Measurements from ENCODE around the gene INA. TPM values are rescaled to one million over a fixed set of nuclear protein-coding genes. Genes with fewer than 3 reads are reported as not detected.
"Not testable (repeated sequence)": the region's sequence is repeated elsewhere in the genome, so short reads cannot be mapped to it uniquely, and the experiment has no call there.

Gene INA
- total RNA-seq, 2 experiments from 2014 or later: 0.09 TPM; not detected in 1

- no peak for DNase-seq
These were observed 22.2 kb upstream of the INA start for GRCh38 chr10:103254538-103255325.

GRCh38 chr10:103256613-103257012 is 20.3 kb upstream of the INA start:
- Mint-ChIP-seq H3K36me3 (no peaks in the 10 kb centered on the region), H3K4me3 (no peak overlapping the region), H3K4me1 (no peaks in the 10 kb centered on the region), H3K27ac (no peak overlapping the region), H3K9me3 (peaks cover 7% of the 10 kb centered on the region), H3K27me3 (peaks cover 4% of the 10 kb centered on the region)
- DNase-seq (no peak), ATAC-seq (ENCODE audit: low read depth) (no peak)
- POLR2A ChIA-PET: no interaction called here

More at GRCh38 chr10:103254538-103255325, 22.2 kb upstream of the INA start:
- H3K36me3 Mint-ChIP-seq: peaks cover 3% of the 10 kb centered on the region
- no peak for ATAC-seq (ENCODE audit: low read depth)
- H3K9me3 Mint-ChIP-seq: peaks cover 11% of the 10 kb centered on the region
- no peak overlapping the region for H3K27ac Mint-ChIP-seq
- peaks cover 2% of the 10 kb centered on the region for H3K4me1 Mint-ChIP-seq
- peaks cover 4% of the 10 kb centered on the region for H3K27me3 Mint-ChIP-seq
- POLR2A ChIA-PET: no interaction called here
- H3K4me3 Mint-ChIP-seq: no peak overlapping the region

- Mint-ChIP-seq H3K4me3 (no peak overlapping the region), H3K9me3 (peaks cover 7% of the 10 kb centered on the region), H3K4me1 (no peaks in the 10 kb centered on the region), H3K36me3 (no peaks in the 10 kb centered on the region), H3K27ac (no peak overlapping the region), H3K27me3 (peaks cover 4% of the 10 kb centered on the region)
- DNase-seq: no peak
- no peak for ATAC-seq (ENCODE audit: low read depth)
- POLR2A ChIA-PET: no interaction called here
These were observed 19.1 kb upstream of the INA start for GRCh38 chr10:103257812-103258211.

GRCh38 chr10:103258928-103259327 is 18.0 kb upstream of the INA start:
- H3K4me3 Mint-ChIP-seq; H3K27ac Mint-ChIP-seq; ATAC-seq (ENCODE audit: low read depth); DNase-seq; H3K27me3 Mint-ChIP-seq; H3K36me3 Mint-ChIP-seq; H3K4me1 Mint-ChIP-seq; POLR2A ChIA-PET; H3K9me3 Mint-ChIP-seq: not testable (repeated sequence)

- ATAC-seq (ENCODE audit: low read depth): no peak
- Mint-ChIP-seq H3K27me3 (peaks cover 5% of the 10 kb centered on the region), H3K27ac (no peak overlapping the region), H3K36me3 (no peaks in the 10 kb centered on the region), H3K4me3 (no peak overlapping the region), H3K9me3 (peaks cover 7% of the 10 kb centered on the region), H3K4me1 (no peaks in the 10 kb centered on the region)
- POLR2A ChIA-PET: no interaction called here
- no peak for DNase-seq
These were observed 16.9 kb upstream of the INA start for GRCh38 chr10:103259989-103260388.

GRCh38 chr10:103262229-103262628 is 14.7 kb upstream of the INA start:
- DNase-seq (no peak), ATAC-seq (ENCODE audit: low read depth) (no peak)
- H3K27me3 Mint-ChIP-seq: peaks cover 19% of the 10 kb centered on the region
- no peak overlapping the region for H3K27ac Mint-ChIP-seq
- peaks cover 7% of the 10 kb centered on the region for H3K9me3 Mint-ChIP-seq
- no peak overlapping the region for H3K4me3 Mint-ChIP-seq
- POLR2A ChIA-PET: no interaction called here
- no peaks in the 10 kb centered on the region for H3K4me1 Mint-ChIP-seq
- no peaks in the 10 kb centered on the region for H3K36me3 Mint-ChIP-seq

- POLR2A ChIA-PET: no interaction called here
These were observed 11.1 kb upstream of the INA start for GRCh38 chr10:103265717-103266329.

GRCh38 chr10:103273041-103273441 is 3.9 kb upstream of the INA start:
- H3K9me3 Mint-ChIP-seq: no peaks in the 10 kb centered on the region
- H3K27me3 Mint-ChIP-seq: peaks cover 33% of the 10 kb centered on the region
- H3K4me1 Mint-ChIP-seq: no peaks in the 10 kb centered on the region
- POLR2A ChIA-PET: interaction anchor here (0.6 kb wide), 1 partner anchor 398 kb away, joined by 3 read pairs; no protein-coding TSS in a partner anchor
- no peaks in the 10 kb centered on the region for H3K36me3 Mint-ChIP-seq
- ATAC-seq (ENCODE audit: low read depth) (no peak), DNase-seq (no peak)
- H3K27ac Mint-ChIP-seq: no peak overlapping the region
- no peak overlapping the region for H3K4me3 Mint-ChIP-seq

More at GRCh38 chr10:103265717-103266329, 11.1 kb upstream of the INA start:
- H3K27me3 Mint-ChIP-seq: peaks cover 26% of the 10 kb centered on the region
- no peak overlapping the region for H3K27ac Mint-ChIP-seq
- H3K36me3 Mint-ChIP-seq: no peaks in the 10 kb centered on the region
- no peaks in the 10 kb centered on the region for H3K4me1 Mint-ChIP-seq
- H3K4me3 Mint-ChIP-seq: no peak overlapping the region
- DNase-seq: peak; percentile 40
- ATAC-seq (ENCODE audit: low read depth): no peak
- no peaks in the 10 kb centered on the region for H3K9me3 Mint-ChIP-seq

- no peak for DNase-seq
- POLR2A ChIA-PET: no interaction called here
- H3K4me3 Mint-ChIP-seq: peak overlapping the region; percentile 73
- no peak overlapping the region for H3K27ac Mint-ChIP-seq
- no peak for ATAC-seq (ENCODE audit: low read depth)
- peaks cover 2% of the 10 kb centered on the region for H3K4me1 Mint-ChIP-seq
- no peaks in the 10 kb centered on the region for H3K36me3 Mint-ChIP-seq
- peaks cover 57% of the 10 kb centered on the region for H3K27me3 Mint-ChIP-seq
- H3K9me3 Mint-ChIP-seq: peaks cover 1% of the 10 kb centered on the region
These were observed 565 bp upstream of the INA start for GRCh38 chr10:103276251-103276895.

GRCh38 chr10:103277713-103278536 is 987 bp downstream of the INA start:
- peaks cover 1% of the 10 kb centered on the region for H3K9me3 Mint-ChIP-seq
- H3K4me1 Mint-ChIP-seq: peaks cover 2% of the 10 kb centered on the region
- peak; percentile 31 for DNase-seq
- no peak overlapping the region for H3K27ac Mint-ChIP-seq
- POLR2A ChIA-PET: no interaction called here
- no peaks in the 10 kb centered on the region for H3K36me3 Mint-ChIP-seq
- H3K27me3 Mint-ChIP-seq: peaks cover 66% of the 10 kb centered on the region
- H3K4me3 Mint-ChIP-seq: no peak overlapping the region
- ATAC-seq (ENCODE audit: low read depth): no peak

- Mint-ChIP-seq H3K27ac (peak overlapping the region; percentile 57), H3K4me1 (peaks cover 2% of the 10 kb centered on the region), H3K4me3 (peak overlapping the region; percentile 44), H3K36me3 (no peaks in the 10 kb centered on the region), H3K27me3 (peaks cover 71% of the 10 kb centered on the region), H3K9me3 (peaks cover 1% of the 10 kb centered on the region)
- POLR2A ChIA-PET: no interaction called here
- no peak for DNase-seq
- ATAC-seq (ENCODE audit: low read depth): no peak
These were observed 1.5 kb downstream of the INA start for GRCh38 chr10:103278537-103278823.

- POLR2A ChIA-PET: no interaction called here
- Mint-ChIP-seq H3K27ac (peak overlapping the region; percentile 57), H3K36me3 (no peaks in the 10 kb centered on the region), H3K4me1 (peaks cover 2% of the 10 kb centered on the region), H3K9me3 (peaks cover 1% of the 10 kb centered on the region), H3K27me3 (peaks cover 74% of the 10 kb centered on the region), H3K4me3 (peak overlapping the region; percentile 44)
- DNase-seq: peak; percentile 72
- no peak for ATAC-seq (ENCODE audit: low read depth)
These were observed 1.9 kb downstream of the INA start for GRCh38 chr10:103278862-103279298.

GRCh38 chr10:103280031-103280430 is 3.1 kb downstream of the INA start:
- H3K27ac Mint-ChIP-seq: no peak overlapping the region
- peaks cover 75% of the 10 kb centered on the region for H3K27me3 Mint-ChIP-seq
- POLR2A ChIA-PET: no interaction called here
- no peaks in the 10 kb centered on the region for H3K36me3 Mint-ChIP-seq
- no peak overlapping the region for H3K4me3 Mint-ChIP-seq
- peaks cover 2% of the 10 kb centered on the region for H3K4me1 Mint-ChIP-seq
- ATAC-seq (ENCODE audit: low read depth) (no peak), DNase-seq (no peak)
- H3K9me3 Mint-ChIP-seq: peaks cover 1% of the 10 kb centered on the region

Data from activated naive CD8-positive, alpha-beta T cell treated with anti-CD3 and anti-CD28 coated beads, Interleukin-2, amount 10 ng/mL, durations not matched to agents 7 days and 5 days (primary cell).